Activated CD4-positive, alpha-beta T cell treated with anti-CD3 and anti-CD28 coated beads, Interleukin-2, Interleukin-4, amounts not matched to agents 100 ng/mL and 50 ng/mL, durations not matched to agents 16 hours and 8 hours (primary cell): ENCODE measurements around the gene CTBP2.

ENCODE experiments used
- DNase-seq: peaks from one replicate; pipeline ENCODE4 v3.0.0-alpha.2; 2020; ENCODE audit warnings: low spot score

CTBP2 gene

GRCh38 chr10:125106586-125106985, 53.8 kb downstream of the CTBP2 start:
- DNase-seq: no peak

GRCh38 chr10:125105706-125106255, 54.6 kb downstream of the CTBP2 start:
- no peak for DNase-seq

- DNase-seq: no peak
Measured at GRCh38 chr10:125105155-125105554, 55.2 kb downstream of the CTBP2 start.

- DNase-seq: no peak
Measured at GRCh38 chr10:125104559-125104958, 55.8 kb downstream of the CTBP2 start.

GRCh38 chr10:125103924-125104323, 56.4 kb downstream of the CTBP2 start:
- DNase-seq: no peak

- DNase-seq: no peak
Measured at GRCh38 chr10:125103466-125103865, 56.9 kb downstream of the CTBP2 start.

- DNase-seq: no peak
Measured at GRCh38 chr10:125102821-125103220, 57.5 kb downstream of the CTBP2 start.

- no peak for DNase-seq
Measured at GRCh38 chr10:125102246-125102645, 58.1 kb downstream of the CTBP2 start.

GRCh38 chr10:125101581-125101980, 58.8 kb downstream of the CTBP2 start:
- no peak for DNase-seq

- no peak for DNase-seq
Measured at GRCh38 chr10:125101049-125101448, 59.3 kb downstream of the CTBP2 start.

- no peak for DNase-seq
Measured at GRCh38 chr10:125097409-125098070, 62.8 kb downstream of the CTBP2 start.

- DNase-seq: no peak
Measured at GRCh38 chr10:125096975-125097374, 63.4 kb downstream of the CTBP2 start.

GRCh38 chr10:125096371-125096770, 64.0 kb downstream of the CTBP2 start:
- DNase-seq: no peak

- no peak for DNase-seq
Measured at GRCh38 chr10:125095776-125096175, 64.6 kb downstream of the CTBP2 start.

- no peak for DNase-seq
Measured at GRCh38 chr10:125095228-125095627, 65.1 kb downstream of the CTBP2 start.

GRCh38 chr10:125094806-125095205, 65.6 kb downstream of the CTBP2 start:
- DNase-seq: no peak

- DNase-seq: no peak
Measured at GRCh38 chr10:125093974-125094705, 66.2 kb downstream of the CTBP2 start.

- no peak for DNase-seq
Measured at GRCh38 chr10:125093199-125093973, 67.0 kb downstream of the CTBP2 start.

GRCh38 chr10:125092564-125093031, 67.8 kb downstream of the CTBP2 start:
- DNase-seq: no peak

GRCh38 chr10:125091891-125092290, 68.5 kb downstream of the CTBP2 start:
- no peak for DNase-seq

GRCh38 chr10:125089469-125089868, 70.9 kb downstream of the CTBP2 start:
- DNase-seq: no peak

- no peak for DNase-seq
Measured at GRCh38 chr10:125087897-125088215, 72.5 kb downstream of the CTBP2 start.
